HG03280 (cell line): ENCODE data around the gene LRRC42.
"Not testable (repeated sequence)": the region's sequence is repeated elsewhere in the genome, so short reads cannot be mapped to it uniquely, and the experiment has no call there.

Experiments
- ATAC-seq: cut with Tn5 transposase; IDR thresholded peaks from one replicate; pipeline ENCODE4 v1.9.1; 2021; ENCODE audit warnings: mild to moderate bottlenecking, moderate library complexity; ENCODE audit not compliant: unreplicated experiment

Gene LRRC42

GRCh38 chr1:53964109-53964508, 18.0 kb downstream of the LRRC42 start:
- no peak for ATAC-seq

- ATAC-seq, result no peak
These were observed 20.6 kb downstream of the LRRC42 start for GRCh38 chr1:53966794-53967193.

GRCh38 chr1:53967409-53968124, 21.4 kb downstream of the LRRC42 start:
- ATAC-seq, result no peak

- no peak for ATAC-seq
These were observed 22.0 kb downstream of the LRRC42 start for GRCh38 chr1:53968125-53968513.

- not testable (repeated sequence) for ATAC-seq
These were observed 23.2 kb downstream of the LRRC42 start for GRCh38 chr1:53969323-53969722.

- no peak for ATAC-seq
These were observed 25.6 kb downstream of the LRRC42 start for GRCh38 chr1:53971718-53972117.

- no peak for ATAC-seq
These were observed 29.7 kb downstream of the LRRC42 start for GRCh38 chr1:53975861-53976260.

GRCh38 chr1:53979712-53980450, 33.7 kb downstream of the LRRC42 start:
- ATAC-seq, result no peak

- ATAC-seq, result no peak
These were observed 35.1 kb downstream of the LRRC42 start for GRCh38 chr1:53981220-53981619.

- ATAC-seq, result no peak
These were observed 36.0 kb downstream of the LRRC42 start for GRCh38 chr1:53982034-53982762.

GRCh38 chr1:53982763-53983104, 36.6 kb downstream of the LRRC42 start:
- no peak for ATAC-seq

GRCh38 chr1:53984726-53985125, 38.6 kb downstream of the LRRC42 start:
- ATAC-seq, result no peak

GRCh38 chr1:53986458-53986857, 40.3 kb downstream of the LRRC42 start:
- no peak for ATAC-seq

GRCh38 chr1:53987880-53988279, 41.7 kb downstream of the LRRC42 start:
- ATAC-seq, result no peak

GRCh38 chr1:53992085-53992874, 46.1 kb downstream of the LRRC42 start:
- ATAC-seq, result no peak

GRCh38 chr1:53994516-53994915, 48.4 kb downstream of the LRRC42 start:
- not testable (repeated sequence) for ATAC-seq

GRCh38 chr1:53995683-53996082, 49.5 kb downstream of the LRRC42 start:
- no peak for ATAC-seq

GRCh38 chr1:53998223-53998622, 52.1 kb downstream of the LRRC42 start:
- no peak for ATAC-seq

- no peak for ATAC-seq
These were observed 53.8 kb downstream of the LRRC42 start for GRCh38 chr1:53999920-54000319.

- ATAC-seq, result no peak
These were observed 55.4 kb downstream of the LRRC42 start for GRCh38 chr1:54001591-54001990.
